Mucosa of gallbladder (tissue), 1 donor: ENCODE data around the gene RPGRIP1. TPM values are rescaled to one million over a fixed set of nuclear protein-coding genes. Genes with fewer than 3 reads are reported as not detected.
"Not testable (repeated sequence)": the region's sequence is repeated elsewhere in the genome, so short reads cannot be mapped to it uniquely, and the experiment has no call there.

Experiments used
- DNase-seq: peaks from one replicate; pipeline ENCODE4 v3.0.0-alpha.2; 2020; ENCODE audit warnings: low spot score
- total RNA-seq: library from RNA; stranded (reverse); gene quantifications from one replicate; pipeline ENCODE4 v1.2.1, GENCODE V29; 2021
- donor health status: DM: no; HTN: no; CAD: no.

The RPGRIP1 gene
- total RNA-seq, 1 donor from 2014 or later: 0.49 TPM

- no peak for DNase-seq
Measured at GRCh38 chr14:21299562-21300130, 19.8 kb downstream of the RPGRIP1 start.

DNA sequence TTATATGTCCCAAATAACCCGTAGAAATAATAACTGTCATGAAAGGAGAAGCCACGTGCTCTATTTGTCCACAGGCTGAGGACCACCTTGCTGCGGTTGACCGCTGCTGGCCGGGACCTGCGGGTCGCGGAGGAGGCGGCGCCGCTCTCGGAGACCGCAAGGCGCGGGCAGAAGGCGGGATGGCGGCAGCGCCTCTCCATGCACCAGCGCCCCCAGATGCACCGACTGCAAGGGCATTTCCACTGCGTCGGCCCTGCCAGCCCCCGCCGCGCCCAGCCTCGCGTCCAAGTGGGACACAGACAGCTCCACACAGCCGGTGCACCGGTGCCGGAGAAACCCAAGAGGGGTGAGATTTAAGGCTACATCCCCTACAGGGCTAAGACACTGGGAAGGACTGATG, 21.0 kb downstream of the RPGRIP1 start:
- no peak for DNase-seq

DNA sequence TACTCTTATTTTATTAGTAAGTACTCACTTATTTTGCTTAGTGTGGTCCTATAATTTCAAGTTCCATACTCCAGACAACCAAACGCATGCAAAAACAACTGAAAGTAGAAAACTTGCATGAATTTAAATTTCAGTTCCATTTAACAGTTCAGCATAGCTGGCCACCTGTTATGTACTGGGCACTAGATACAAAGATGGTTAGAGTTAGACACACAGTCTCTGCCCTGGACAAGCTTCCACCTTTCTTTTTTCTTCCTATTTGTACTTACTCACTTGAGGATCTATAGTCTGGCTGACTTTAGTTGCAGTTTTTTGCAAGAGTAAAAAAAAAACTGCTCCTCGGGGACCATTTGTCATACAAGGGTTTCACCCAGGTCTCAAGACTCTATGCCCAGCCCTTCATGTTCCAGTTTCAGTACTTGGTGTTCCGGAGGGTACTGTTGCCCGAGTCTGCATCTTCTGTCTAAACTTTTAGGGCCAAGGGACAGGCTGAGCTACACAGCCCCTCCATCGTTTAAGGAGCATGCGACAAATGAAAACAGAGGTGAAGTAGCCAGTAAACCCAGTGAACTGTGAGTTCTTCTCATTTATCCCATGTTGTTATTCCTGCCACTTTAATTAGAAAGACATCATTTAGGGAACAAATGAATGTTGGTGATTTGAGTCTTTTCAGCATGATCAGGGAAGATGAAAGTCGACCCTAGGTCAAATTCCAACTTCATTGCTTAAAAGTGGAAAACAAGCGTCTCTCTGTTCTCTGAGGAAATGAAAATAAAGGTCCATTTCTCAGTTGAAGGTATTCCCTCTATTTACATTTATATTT, 22.3 kb downstream of the RPGRIP1 start:
- no peak for DNase-seq

DNA sequence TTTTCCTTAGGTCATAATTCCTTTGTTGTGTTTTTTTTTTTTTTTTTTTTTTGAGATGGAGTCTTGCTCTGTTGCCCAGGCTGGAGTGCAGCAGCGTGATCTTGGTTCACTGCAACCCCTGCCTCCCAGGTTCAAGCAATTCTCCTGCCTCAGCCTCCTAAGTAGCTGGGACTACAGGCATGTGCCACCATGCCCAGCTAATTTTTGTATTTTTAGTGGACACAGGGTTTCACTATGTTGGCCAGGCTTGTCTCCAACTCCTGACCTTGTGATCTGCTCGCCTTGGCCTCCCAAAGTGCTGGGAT, 22.9 kb downstream of the RPGRIP1 start:
- DNase-seq: not testable (repeated sequence)

DNA sequence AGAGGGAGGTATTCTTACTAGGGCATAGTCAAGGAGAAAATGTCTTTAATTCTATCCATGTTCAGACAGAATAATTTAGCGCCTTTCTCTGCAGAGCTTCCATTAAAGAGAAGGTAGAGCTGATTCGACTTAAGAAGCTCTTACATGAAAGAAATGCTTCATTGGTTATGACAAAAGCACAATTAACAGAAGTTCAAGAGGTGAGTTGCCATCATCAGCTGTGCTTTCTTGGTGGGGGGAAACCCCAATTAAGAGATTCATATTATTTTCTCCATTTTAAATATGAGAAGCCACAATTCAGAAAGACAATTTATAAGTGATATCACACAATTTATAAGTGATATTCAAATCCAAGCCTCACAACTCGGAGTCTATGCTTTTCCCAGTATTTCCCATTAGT, 27.8 kb downstream of the RPGRIP1 start:
- no peak for DNase-seq

GRCh38 chr14:21308132-21308478, 28.2 kb downstream of the RPGRIP1 start:
- DNase-seq: no peak

DNA sequence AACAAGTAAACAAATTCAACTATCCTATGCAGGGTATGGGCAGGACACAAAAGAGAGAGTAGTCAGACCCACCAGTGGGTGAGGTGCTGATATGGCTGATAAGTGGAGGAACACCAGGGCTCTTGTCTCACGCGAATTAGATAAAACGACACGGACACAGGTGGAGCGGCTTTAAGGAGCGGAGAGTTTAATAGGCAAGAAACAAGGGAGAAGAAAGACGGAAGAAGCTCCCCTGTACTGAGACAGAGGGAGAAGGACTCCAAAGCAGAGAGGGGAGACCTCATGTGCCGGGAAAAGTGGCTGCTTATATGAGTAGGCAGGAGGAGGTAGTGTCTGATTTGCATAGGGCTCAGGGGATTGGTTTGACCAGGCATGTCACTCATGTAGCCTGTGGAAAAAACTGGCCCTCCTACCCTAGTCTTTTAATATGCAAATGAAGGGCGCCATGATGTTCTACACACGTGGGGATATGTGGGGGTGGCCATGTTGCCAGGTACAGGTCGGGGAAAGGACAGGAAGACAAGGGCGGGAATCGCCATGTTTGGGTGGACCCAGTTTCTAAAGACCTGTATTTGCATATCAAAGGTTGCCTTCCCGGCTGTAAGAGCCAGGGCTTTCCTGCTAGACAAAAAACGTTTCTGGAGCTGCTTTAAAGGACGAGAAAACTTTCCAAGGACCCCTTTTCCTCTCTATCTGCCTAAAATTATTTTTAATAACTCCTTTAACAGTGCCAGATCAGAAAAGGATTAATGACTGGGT, 28.8 kb downstream of the RPGRIP1 start:
- peak; percentile 85 for DNase-seq

DNA sequence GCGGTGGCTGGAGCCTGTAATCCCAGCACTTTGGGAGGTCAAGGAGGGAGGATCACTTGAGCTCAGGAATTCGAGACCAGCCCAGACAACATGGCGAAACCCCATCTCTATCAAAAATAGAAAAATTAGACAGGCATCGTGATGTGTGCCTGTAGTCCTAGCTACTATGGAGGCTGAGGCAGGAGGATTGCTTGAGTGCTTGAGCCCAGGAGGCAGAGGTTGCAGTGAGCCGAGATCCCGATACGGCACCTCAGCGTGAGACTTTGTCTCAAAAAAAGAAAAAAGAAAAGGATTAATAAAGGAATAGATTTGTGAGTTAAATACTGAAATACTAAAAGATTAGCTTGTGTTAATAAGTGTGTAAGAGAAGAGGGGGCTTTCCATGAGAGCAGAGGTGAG, 29.4 kb downstream of the RPGRIP1 start:
- no peak for DNase-seq

- no peak for DNase-seq
Measured at GRCh38 chr14:21309956-21310355, 30.1 kb downstream of the RPGRIP1 start.

- DNase-seq: no peak
Measured at GRCh38 chr14:21311614-21312013, 31.7 kb downstream of the RPGRIP1 start.

GRCh38 chr14:21313512-21313911, 33.6 kb downstream of the RPGRIP1 start:
- DNase-seq: no peak

DNA sequence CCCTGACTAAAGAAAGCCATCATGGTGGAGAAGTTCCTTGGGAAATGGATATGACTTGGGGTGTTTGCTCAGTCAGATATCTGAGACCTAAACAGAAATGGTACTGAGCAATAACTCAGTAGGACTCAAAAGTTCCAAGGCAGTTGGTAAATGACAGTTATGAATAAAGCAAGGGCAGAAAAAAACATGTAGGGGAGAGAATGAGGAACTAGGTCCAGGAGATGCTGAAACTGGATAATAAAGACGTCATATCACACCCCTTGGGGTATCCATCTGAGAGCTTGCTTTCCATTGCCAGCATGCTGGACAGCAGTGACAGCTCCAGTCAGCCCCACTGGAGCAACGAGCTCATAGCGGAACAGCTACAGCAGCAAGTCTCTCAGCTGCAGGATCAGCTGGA, 37.5 kb downstream of the RPGRIP1 start:
- DNase-seq: no peak

DNA sequence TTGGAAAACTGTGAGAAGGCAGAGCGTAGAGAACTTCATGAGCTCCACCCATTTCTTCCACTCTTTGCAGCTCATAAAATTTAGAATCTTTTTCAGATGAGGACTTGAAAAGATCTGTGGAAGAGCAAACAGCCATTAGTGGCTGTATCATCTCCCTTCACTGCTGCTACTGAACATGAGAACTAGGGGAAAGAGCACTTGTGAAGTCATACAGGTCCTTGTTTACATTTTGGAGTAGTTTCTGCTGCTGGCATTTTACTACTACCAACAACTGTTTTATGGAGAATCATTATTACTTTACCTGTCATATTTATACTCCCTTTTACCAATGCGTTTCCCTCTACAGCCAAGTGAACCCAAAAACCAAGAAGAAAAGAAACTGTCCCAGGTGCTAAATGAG, 41.0 kb downstream of the RPGRIP1 start:
- DNase-seq: no peak

DNA sequence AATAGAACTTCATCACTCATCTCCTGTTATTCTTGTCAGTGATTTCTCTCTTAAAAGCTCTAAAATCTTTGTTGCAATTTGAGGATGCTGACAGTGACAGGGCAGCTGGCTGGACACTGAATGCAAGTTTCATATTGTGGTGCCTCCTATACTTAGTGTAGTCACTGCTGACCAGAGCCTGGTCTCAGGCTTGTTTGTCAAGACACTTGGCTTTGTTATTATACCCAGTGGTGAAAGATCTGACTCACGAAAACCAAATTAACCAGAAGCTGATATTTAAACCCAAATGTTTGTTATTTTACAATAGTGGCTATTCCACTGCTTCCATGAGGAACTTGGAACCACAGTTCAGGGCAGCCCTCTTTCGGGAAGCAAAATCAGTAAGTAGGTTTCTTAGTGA, 42.8 kb downstream of the RPGRIP1 start:
- DNase-seq: no peak

DNA sequence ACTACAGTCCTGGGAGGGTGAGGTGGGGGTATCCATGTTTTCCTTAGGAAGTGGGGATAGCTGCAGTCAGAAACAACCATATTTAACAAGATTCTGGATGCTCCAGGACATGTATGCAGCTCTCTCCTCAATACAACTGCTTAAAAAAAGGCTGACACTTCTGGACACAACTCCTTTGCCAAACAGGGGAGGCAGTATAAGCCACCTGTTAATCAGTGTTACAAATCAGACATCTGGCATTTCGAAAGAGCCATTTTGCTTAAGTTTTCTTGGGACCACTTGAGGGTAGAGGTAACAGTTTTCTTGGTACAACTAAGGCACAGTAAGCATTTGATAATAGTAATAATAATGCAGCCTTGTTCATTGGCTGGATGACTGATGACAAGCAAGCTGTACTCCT, 47.1 kb downstream of the RPGRIP1 start:
- no peak for DNase-seq

Other genes with a start within 250 kb of the RPGRIP1 start
- 0.81 TPM for gene TPPP2, start 249.9 kb upstream of the RPGRIP1 start, total RNA-seq
- gene RNASE13, start 245.3 kb upstream of the RPGRIP1 start, total RNA-seq: 0.12 TPM
- 22.1 TPM for gene RNASE7, start 237.7 kb upstream of the RPGRIP1 start, total RNA-seq
- gene RNASE8, start 222.3 kb upstream of the RPGRIP1 start, total RNA-seq: not detected
- 124 TPM for gene ARHGEF40, start 209.8 kb upstream of the RPGRIP1 start, total RNA-seq
- 57.5 TPM for gene ZNF219, start 181.4 kb upstream of the RPGRIP1 start, total RNA-seq
- 4.3 TPM for gene TMEM253, start 179.0 kb upstream of the RPGRIP1 start, total RNA-seq
- gene OR5AU1, start 124.0 kb upstream of the RPGRIP1 start, total RNA-seq: not detected
- 402 TPM for gene HNRNPC, start 10.6 kb upstream of the RPGRIP1 start, total RNA-seq
- gene SUPT16H, start 103.9 kb downstream of the RPGRIP1 start, total RNA-seq: 46.8 TPM
- gene CHD8, start 176.0 kb downstream of the RPGRIP1 start, total RNA-seq: 75.9 TPM
- gene RAB2B, start 196.9 kb downstream of the RPGRIP1 start, total RNA-seq: 20.6 TPM
- 66.7 TPM for gene TOX4, start 197.1 kb downstream of the RPGRIP1 start, total RNA-seq
- gene METTL3, start 231.3 kb downstream of the RPGRIP1 start, total RNA-seq: 37.5 TPM
- gene SALL2, start 246.3 kb downstream of the RPGRIP1 start, total RNA-seq: 8.3 TPM